ENCODE measurements around the gene SENP8. TPM values are rescaled to one million over a fixed set of nuclear protein-coding genes. Genes with fewer than 3 reads are reported as not detected.

Gene SENP8
- total and polyA plus RNA-seq, 2 of the 13 experiments (the other 11 are each of a cell fraction or from before 2014, with no cell fraction given): 2.7 to 3.0 TPM

GRCh38 chr15:72172796-72173195 is 54.6 kb downstream of the SENP8 start:
- H3K9me3 ChIP-seq (ENCODE audit: low read length): no peaks in the 10 kb centered on the region
- DNase-seq (ENCODE audit: low spot score) (no peak), ATAC-seq (no peak), FAIRE-seq (no peak)
- ChIA-PET POLR2A (no interaction called here), CTCF (ENCODE audit: low intra/inter-chr PET ratio, low total read pairs) (no interaction called here)
- no peak overlapping the region for H2AFZ ChIP-seq (ENCODE audit: low read length)
- peaks cover 2 to 67% of the 10 kb centered on the region in 2 experiments; a peak in 4 of 5 replicates for H3K27me3 ChIP-seq (ENCODE audit: control insufficient read depth in 1 of 2, insufficient read depth in 2 of 2, low read length in 2 of 2)
- no peak overlapping the region for H3K9ac ChIP-seq (ENCODE audit: insufficient read depth, low read depth, low read length)
- H3K4me2 ChIP-seq (ENCODE audit: low read depth, low read length): no peak overlapping the region
- H4K20me1 ChIP-seq (ENCODE audit: insufficient read depth, low read length): no peaks in the 10 kb centered on the region
- BruUV-seq (replicated peaks): no TSS peak
- intact Hi-C loops (cut with micrococcal nuclease; ENCODE audit: unreplicated experiment) (no loop called here), in situ Hi-C loops (cut with HindIII; ENCODE audit: extremely low pct_ligation_motif_present, low pct_unique_long_range_greater_than_20kb) (no loop called here)
- no peak for TF ChIP-seq HINFP (CRISPR knock-in tag; IDR thresholded peaks at IDR 0.05; ENCODE audit: low read depth)
- TF ChIP-seq ZNF792 (CRISPR knock-in tag; IDR thresholded peaks at IDR 0.05): no peak
- no peak for TF ChIP-seq NR1H2 (CRISPR knock-in tag; IDR thresholded peaks at IDR 0.05; ENCODE audit: borderline replicate concordance, low read depth)
- no peak for TF ChIP-seq ZNF652 (CRISPR knock-in tag; IDR thresholded peaks at IDR 0.05; ENCODE audit: borderline replicate concordance, low read depth)
- TF ChIP-seq ZNF503 (CRISPR knock-in tag; IDR thresholded peaks at IDR 0.05): no peak
- no peak for TF ChIP-seq HOXA5 (CRISPR knock-in tag; IDR thresholded peaks at IDR 0.05)
- TF ChIP-seq ZNF737 (CRISPR knock-in tag; IDR thresholded peaks at IDR 0.05; ENCODE audit: borderline replicate concordance): no peak
- WGBS (ENCODE audit: low lambda C conversion rate): 47% methylated on average over 5 of the region's 5 CpGs
- no peaks in the 10 kb centered on the region for H3K79me2 ChIP-seq (ENCODE audit: insufficient read depth, low read length)
- H3K4me1 ChIP-seq (ENCODE audit: insufficient read depth, low read length): peaks cover 23% of the 10 kb centered on the region
- no peak overlapping the region for H3K27ac ChIP-seq (ENCODE audit: extremely low read length, insufficient read depth, low read length)
- H3K36me3 ChIP-seq (replicated peaks in 1 of 2; ENCODE audit: control insufficient read depth in 1 of 2, insufficient read depth in 2 of 2, low read length in 2 of 2): no peaks in the 10 kb centered on the region
- H3K4me3 ChIP-seq (replicated peaks in 1 of 3; ENCODE audit: insufficient read depth in 1 of 3, low read depth in 2 of 3, low read length in 3 of 3): no peak overlapping the region

Measured in HepG2 (cell line).